Measurements from ENCODE around the gene TOMM6.
A peak's percentile ranks its signal among the peaks of the same experiment; 100 is the strongest.

TOMM6 gene

DNA sequence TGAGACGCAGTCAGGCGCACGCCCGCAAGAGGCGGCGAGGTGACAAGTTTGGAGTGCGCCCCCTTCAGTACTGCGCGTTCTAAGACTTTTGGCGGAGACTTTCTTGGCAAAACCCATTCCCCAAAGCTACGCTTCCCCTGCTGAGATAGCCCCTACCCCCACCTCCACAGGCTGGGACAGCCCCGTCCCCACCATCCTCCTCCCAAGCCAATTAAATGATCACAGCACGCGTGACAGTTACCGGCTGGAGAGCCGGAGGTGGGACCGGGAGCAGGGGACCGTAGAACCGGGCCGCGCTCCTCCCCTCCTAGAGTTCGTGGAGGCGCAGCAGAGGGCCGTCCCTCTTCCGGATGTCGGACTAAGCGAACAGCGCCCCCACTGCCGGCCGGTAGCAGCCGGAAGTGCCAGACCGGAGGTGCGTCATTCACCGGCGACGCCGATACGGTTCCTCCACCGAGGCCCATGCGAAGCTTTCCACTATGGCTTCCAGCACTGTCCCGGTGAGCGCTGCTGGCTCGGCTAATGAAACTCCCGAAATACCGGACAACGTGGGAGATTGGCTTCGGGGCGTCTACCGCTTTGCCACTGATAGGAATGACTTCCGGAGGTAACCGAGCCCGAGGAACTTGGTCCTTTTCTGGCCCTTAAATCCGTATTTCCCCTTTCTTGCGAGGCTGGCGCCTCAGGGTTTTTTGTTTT is at the start of gene TOMM6:
Gene TOMM6 (plus strand): TSS at position 476 of the 699 bp plus-strand sequence. CDS start 4 bp downstream, at position 480.
- DNase-seq, result peak; percentile 95

GRCh38 chr6:41739041-41739440 is 48.5 kb upstream of the TOMM6 start:
- no peak for DNase-seq

DNA sequence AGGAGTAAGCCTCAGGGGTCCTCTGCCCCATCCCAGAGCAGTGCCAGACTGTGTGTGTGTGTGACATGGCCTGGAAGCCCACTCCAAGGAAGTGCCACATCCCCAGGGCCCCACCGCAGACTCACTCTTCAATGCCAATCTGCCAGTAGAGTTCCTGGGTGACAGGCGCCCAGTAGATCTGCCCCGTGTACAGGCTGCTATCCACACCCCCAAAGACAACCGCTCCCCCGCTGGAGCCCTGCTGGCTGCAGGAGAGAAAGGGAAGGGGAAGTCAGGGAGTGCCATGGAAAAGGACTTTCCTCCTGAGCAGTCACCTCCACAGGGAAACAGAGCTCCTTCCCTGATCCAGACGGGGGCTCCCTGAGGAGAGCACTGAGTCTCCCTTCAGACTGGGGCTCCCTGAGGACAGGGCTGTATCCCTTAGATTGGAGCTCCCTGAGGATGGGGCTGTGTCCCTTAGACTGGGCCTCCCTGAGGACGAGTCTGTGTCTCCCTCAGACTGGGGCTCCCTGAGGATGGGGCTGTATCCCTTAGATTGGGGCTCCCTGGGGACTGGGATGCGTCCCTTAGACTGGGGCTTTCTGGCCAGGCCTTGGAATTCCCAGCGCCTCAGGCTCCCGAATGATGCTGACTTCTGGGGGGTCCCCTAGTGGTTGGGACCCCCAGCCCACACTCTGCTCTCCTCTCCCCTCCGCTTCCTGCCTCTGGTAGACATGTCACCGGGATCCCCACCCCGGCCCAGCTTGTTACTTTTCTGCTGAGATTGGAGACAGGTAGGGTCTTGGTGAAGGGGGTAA is 46.9 kb upstream of the TOMM6 start:
- no peak for DNase-seq

DNA sequence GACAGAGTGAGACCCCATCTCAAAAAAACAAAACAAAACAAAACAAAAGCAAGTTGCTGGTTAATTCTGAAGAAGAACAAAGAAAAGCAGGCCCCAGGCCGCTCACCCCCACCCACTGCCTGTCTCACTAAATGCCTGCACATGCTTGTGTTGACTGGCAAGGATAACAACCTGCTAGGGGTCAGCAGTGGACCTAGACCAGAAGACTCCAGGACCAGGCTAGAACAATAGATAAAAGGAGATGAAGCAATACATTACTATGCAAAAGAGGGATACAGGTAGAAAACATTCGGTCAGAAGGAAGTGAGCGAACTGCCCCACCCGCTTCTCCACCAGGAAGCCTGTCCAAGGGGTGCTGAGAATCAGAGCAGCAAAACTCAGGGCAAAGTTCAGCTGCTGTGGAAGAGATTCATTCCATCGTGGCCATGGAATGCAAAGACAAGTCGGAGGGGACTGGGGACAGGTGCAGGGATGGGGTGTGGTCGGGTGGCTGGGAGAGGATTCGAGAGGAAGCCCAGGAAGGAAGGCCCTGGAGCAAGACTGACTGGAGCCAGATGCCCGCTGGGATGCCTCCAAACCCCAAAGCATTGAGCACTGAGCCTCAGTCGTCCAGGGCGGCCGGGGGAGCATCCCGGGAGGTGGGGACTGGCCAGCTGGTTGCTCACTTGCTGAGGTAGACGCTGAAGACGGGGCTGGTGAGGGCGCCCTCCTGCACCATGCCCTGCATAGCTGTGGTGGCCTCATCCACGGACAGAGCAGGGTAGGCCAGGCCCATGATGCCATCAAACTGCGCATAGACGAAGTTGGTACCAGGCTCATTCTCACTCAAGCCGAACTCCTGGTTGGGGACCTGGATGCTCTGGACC is 45.6 kb upstream of the TOMM6 start:
- DNase-seq, result no peak

GRCh38 chr6:41743406-41744235 is 43.9 kb upstream of the TOMM6 start:
- no peak for DNase-seq

DNA sequence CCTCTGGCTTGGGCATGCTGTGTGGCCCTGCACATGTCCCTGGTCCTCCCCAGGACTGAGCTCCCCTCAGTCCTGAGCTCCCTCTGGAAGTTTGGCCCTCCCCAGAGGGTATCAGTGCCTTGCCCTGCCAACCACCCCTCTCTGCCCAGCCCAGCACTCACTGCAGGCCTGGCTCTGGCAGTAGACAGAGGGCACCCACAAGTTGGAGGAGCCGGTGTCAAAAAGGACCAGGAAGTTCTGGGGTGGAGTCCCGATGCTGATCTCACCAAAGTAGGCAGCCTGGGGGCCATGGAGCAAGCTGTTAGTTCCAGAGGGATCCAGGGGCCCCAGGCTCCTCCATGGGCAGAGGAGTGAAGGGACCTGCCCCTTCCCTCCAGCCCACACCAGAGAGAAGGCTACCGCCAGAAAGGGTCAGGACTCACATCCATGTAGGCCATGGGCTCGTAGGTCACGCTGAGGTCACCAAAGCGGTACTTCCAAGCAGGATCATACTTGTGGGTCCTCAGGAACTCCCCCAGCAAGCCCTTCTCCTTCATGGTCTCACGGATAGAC is 43.2 kb upstream of the TOMM6 start:
- no peak for DNase-seq

DNA sequence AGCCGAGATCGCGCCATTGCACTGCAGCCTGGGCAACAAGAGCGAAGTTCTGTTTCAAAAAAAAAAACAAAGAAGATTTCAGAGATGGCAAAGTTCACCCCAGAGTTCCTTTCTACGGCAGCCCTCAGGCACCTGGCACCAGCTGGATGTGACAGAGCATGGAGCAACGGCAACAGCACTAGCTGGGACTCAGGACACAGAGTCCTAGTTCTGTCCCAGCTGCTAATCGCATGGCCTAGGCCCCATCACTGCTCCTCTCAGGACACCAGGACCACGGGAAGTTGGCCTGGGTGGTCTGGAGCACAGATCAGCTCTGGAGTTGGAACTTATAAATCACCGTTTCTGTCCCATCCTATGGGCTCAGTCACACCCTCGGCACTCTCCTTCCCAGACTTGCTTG is 41.4 kb upstream of the TOMM6 start:
- DNase-seq, result no peak

DNA sequence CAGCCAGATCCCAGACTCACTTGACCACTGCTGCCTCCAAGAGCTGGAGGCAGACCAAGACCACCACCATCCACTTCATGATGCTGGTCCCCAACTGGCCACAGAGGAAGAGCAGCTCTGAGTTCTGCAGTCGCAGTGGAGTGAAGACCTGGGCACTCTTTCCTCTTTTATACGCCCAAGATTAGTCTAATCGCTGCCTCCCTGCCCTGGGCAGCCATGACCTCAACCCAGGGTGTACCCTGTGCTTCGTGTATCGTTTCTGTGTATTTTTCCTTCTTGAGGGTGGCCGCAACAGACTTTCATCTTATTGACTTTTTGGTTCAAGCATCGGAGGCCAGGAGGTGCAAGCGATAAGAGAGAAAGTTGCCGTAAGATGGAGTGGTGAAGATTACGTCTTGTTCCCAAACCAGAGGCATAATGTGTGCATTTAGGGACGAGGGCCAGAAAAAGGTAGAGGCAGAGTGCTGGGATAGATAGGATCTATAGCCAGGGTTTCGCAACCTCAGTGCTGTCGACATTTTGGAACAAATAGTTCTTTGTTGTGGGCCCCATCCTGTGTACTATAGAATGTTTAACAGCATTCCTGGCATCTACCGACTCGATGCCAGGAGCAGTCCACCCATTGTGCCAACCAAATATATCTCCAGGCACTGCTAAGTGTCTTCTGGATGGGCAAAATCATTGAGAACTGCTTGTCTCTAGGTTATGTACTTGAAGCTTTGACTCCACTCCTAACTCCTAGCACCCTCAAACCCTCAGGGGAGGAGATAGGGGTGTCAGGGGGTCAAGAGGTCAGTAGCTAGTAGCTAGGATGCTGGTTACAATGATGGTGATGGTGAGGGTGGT is 40.0 kb upstream of the TOMM6 start, which contains the start of gene PGC:
Gene PGC (minus strand): TSS at position 142 of the 846 bp plus-strand sequence. CDS start 63 bp downstream, at position 79.
- DNase-seq, result no peak

DNA sequence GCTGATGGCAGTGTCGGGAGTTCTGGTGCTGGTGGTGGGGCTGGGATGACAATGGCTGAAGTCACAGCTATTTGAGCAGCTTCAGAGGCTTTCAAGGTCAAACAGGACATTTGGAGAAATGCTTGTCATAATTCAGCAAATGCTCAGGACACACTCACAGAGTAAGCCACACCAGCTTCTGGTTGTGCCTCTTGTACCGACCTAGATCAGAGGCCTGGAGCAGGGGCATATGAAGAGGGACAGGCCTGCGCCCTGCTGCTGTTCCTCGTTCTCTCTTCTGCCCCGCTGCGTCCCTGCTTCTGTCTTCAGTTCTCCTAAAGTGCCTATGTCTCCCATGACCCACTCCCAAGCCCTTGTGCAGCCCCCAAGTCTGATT is 39.4 kb upstream of the TOMM6 start:
- no peak for DNase-seq

GRCh38 chr6:41748542-41748941 is 39.0 kb upstream of the TOMM6 start:
- DNase-seq, result no peak

GRCh38 chr6:41750374-41750773 is 37.1 kb upstream of the TOMM6 start:
- DNase-seq, result no peak

DNA sequence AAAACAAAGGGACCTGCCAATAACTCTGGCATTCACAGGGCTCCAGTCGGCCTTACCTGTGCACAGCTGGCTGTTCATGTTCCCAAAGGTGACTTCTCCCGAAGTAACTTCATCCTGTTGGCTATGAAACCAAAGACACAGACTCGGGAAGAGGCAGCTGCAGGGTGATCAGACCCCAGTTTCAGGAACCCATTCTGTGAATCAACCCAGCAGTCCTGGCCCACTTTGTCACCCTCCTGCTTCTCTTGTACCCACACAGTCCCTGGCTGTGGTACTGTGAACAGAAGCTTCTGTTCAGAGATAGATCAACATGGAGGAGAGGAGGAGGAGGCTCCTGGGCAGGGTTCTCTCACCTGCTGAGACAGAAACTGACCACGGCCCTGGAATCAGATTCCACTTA is 31.6 kb upstream of the TOMM6 start:
- DNase-seq, result no peak

- no peak for DNase-seq
Measured at GRCh38 chr6:41756354-41756753, 31.1 kb upstream of the TOMM6 start.

- no peak for DNase-seq
Measured at GRCh38 chr6:41757271-41757670, 30.2 kb upstream of the TOMM6 start.

DNA sequence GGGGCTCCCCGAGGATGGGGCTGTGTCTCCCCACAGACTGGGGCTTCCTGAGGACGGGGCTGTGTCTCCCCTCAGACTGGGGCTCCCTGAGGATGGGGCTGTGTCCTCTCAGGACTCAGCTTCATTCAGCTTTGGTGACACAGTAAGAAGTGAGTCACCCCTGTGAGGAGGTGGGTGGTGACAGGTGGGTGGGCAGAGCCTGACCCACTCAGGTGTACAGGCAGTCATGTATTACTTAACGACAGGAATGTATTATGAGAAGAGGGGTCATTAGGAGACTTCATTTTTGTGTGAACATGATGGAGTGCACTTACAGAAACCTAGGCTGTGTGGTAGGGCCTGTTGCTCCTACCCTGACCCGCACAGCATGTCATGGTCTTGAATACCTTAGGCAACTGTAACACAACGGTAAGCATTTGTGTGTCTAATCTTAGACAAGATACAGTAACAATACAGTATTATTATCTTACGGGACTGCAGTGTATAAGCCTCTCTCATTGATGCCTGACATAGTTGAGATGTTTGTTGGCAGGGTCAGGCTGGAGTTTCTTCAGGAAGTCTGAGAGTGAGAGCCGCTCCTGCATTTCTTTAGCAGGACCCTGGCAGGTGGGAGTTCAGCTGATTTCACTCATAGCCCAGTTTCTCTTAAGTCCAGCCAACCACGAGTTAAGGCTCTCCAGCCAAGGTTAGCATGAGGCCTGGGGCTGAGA is 29.4 kb upstream of the TOMM6 start:
- DNase-seq, result no peak

DNA sequence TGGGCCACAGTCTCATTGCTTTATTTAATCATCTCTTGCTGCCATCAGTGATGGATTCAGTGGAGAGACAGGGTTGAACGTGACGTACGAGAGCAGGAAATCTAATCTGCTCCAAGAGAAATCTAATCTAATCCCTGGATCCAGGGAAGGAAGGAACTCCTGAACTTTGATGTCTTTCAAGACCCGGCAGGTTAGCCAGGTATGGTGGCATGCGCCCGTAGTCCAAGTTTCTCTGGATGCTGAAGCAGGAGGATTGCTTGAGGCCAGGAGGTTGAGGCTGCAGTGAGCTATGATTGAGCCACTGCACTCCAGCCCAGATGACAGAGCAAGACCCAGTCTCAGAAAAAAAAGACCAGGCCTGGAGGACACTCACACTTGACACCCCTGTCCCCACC is 28.9 kb upstream of the TOMM6 start:
- no peak for DNase-seq

GRCh38 chr6:41759106-41759904 is 28.2 kb upstream of the TOMM6 start:
- DNase-seq, result no peak

GRCh38 chr6:41759905-41760579 is 27.5 kb upstream of the TOMM6 start:
- no peak for DNase-seq

DNA sequence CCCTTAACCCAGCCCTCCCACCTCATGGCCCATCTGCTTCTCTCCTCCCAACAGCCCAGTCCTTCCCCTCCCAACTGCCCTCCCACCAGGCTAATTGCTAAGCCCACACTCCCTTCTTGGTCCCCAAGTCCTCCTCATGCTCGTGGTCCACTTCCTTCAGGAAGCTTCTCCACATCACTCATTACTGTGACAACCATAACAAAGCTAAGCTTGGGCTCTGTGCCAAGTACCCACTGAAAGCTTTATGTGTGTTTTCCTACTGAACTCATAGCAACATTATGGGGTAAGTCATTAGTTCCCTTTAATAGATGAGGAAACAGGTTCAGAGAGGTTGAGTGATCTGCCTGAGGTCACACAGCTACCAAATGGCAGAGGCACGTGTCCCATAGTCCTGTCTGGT is 24.0 kb upstream of the TOMM6 start:
- no peak for DNase-seq
